ENCODE results near the gene NAV1.

The NAV1 gene

DNA sequence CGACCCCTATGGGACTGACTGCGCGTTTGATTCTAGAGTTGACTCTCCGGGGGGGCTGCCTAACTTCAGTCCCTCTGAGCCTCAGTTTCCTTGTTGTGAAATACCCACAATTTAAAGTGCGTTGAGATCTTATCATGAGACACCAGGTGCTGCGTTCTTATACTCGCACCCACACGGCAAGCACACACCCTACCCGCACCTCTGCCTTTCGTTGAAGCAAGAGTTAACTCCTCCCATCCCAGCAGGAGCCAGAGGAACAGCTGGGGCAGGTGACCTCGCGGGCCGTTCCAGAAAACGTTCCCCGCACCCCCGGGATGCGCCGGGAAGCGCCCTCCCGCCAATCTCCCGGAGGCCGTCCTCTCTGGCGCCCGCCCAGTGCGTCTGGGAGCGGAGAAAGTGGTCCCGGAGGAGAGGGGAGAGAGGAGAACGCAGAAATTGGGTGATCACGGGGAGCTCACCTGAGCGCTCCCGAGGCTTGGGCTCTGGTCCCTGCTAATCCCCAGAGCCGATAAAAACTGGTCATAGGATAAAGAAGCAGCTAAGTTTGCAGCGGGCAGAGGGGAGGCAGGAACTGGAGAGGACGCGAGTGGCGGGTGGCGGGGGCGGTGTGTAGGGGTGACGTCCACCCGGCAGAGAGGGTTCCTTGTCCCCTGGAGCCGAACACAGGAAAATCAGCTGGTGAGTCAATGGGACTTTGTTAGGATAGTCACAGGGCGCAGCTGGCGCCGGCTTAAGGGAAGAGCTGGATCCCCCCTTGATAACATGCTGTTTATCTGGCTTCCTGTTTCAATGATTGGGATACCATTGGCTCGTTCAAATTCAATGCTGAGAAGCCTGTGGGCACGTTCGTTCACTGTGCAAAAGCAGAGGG lies 869 bp downstream of the NAV1 start:
- H3K4me1 ChIP-seq (ENCODE audit: insufficient read depth, poor library complexity, severe bottlenecking), result peaks cover 24% of the 10 kb centered on the region
- H3K9me3 ChIP-seq (ENCODE audit: severe bottlenecking), result no peaks in the 10 kb centered on the region
- no peak overlapping the region for H3K27ac ChIP-seq (ENCODE audit: poor library complexity, severe bottlenecking)
- peak; percentile 11; the same call in 1 of the 3 replicates for ATAC-seq (ENCODE audit: low read depth)
- H3K27me3 ChIP-seq (ENCODE audit: insufficient read depth, poor library complexity, severe bottlenecking), result no peaks in the 10 kb centered on the region
- no peak for DNase-seq (ENCODE audit: low spot score)
- H3K4me3 ChIP-seq (ENCODE audit: severe bottlenecking), result peak overlapping the region; percentile 67
- no peaks in the 10 kb centered on the region for H3K36me3 ChIP-seq (ENCODE audit: low read depth)
- TF ChIP-seq CTCF (IDR thresholded peaks at IDR 0.05; ENCODE audit: poor library complexity, severe bottlenecking), result no peak

GRCh38 chr1:201540846-201541735 lies 2.2 kb downstream of the NAV1 start:
- no peak for TF ChIP-seq CTCF (IDR thresholded peaks at IDR 0.05; ENCODE audit: poor library complexity, severe bottlenecking)
- no peaks in the 10 kb centered on the region for H3K27me3 ChIP-seq (ENCODE audit: insufficient read depth, poor library complexity, severe bottlenecking)
- DNase-seq (ENCODE audit: low spot score) (no peak), ATAC-seq (ENCODE audit: low read depth) (no peak)
- no peak overlapping the region for H3K27ac ChIP-seq (ENCODE audit: poor library complexity, severe bottlenecking)
- peaks cover 17% of the 10 kb centered on the region for H3K4me1 ChIP-seq (ENCODE audit: insufficient read depth, poor library complexity, severe bottlenecking)
- H3K4me3 ChIP-seq (ENCODE audit: severe bottlenecking), result no peak overlapping the region
- no peaks in the 10 kb centered on the region for H3K36me3 ChIP-seq (ENCODE audit: low read depth)
- no peaks in the 10 kb centered on the region for H3K9me3 ChIP-seq (ENCODE audit: severe bottlenecking)

GRCh38 chr1:201542309-201543035 lies 3.5 kb downstream of the NAV1 start:
- Histone ChIP-seq H3K4me3 (ENCODE audit: severe bottlenecking) (no peak overlapping the region), H3K9me3 (ENCODE audit: severe bottlenecking) (no peaks in the 10 kb centered on the region), H3K4me1 (ENCODE audit: insufficient read depth, poor library complexity, severe bottlenecking) (peaks cover 6% of the 10 kb centered on the region), H3K36me3 (ENCODE audit: low read depth) (no peaks in the 10 kb centered on the region), H3K27ac (ENCODE audit: poor library complexity, severe bottlenecking) (no peak overlapping the region), H3K27me3 (ENCODE audit: insufficient read depth, poor library complexity, severe bottlenecking) (no peaks in the 10 kb centered on the region)
- no peak for DNase-seq (ENCODE audit: low spot score)
- TF ChIP-seq CTCF (IDR thresholded peaks at IDR 0.05; ENCODE audit: poor library complexity, severe bottlenecking), result no peak
- no peak for ATAC-seq (ENCODE audit: low read depth)

- H3K27me3 ChIP-seq (ENCODE audit: insufficient read depth, poor library complexity, severe bottlenecking), result no peaks in the 10 kb centered on the region
- H3K4me3 ChIP-seq (ENCODE audit: severe bottlenecking), result no peak overlapping the region
- H3K9me3 ChIP-seq (ENCODE audit: severe bottlenecking), result no peaks in the 10 kb centered on the region
- H3K27ac ChIP-seq (ENCODE audit: poor library complexity, severe bottlenecking), result no peak overlapping the region
- peaks cover under 1% of the 10 kb centered on the region for H3K4me1 ChIP-seq (ENCODE audit: insufficient read depth, poor library complexity, severe bottlenecking)
- no peak for TF ChIP-seq CTCF (IDR thresholded peaks at IDR 0.05; ENCODE audit: poor library complexity, severe bottlenecking)
- no peaks in the 10 kb centered on the region for H3K36me3 ChIP-seq (ENCODE audit: low read depth)
- ATAC-seq (ENCODE audit: low read depth) (no peak), DNase-seq (ENCODE audit: low spot score) (no peak)
Measured at GRCh38 chr1:201543871-201544642, 5.1 kb downstream of the NAV1 start.
